AG09319 (cell line): Measurements from ENCODE around the gene IFI6.
"Not testable (repeated sequence)": the region's sequence is repeated elsewhere in the genome, so short reads cannot be mapped to it uniquely, and the experiment has no call there.

Experiments used
- DNase-seq: peaks from one replicate; pipeline ENCODE4 v3.0.0-alpha.2; 2010; ENCODE audit warnings: low read depth; ENCODE audit errors: extremely low read depth
- CTCF ChIP-seq: IDR thresholded peaks from 2 replicates; pipeline ENCODE4 v1.5.1; 2011; ENCODE audit warnings: low read depth, mild to moderate bottlenecking, inconsistent platforms, low read length, moderate library complexity

IFI6 gene

GRCh38 chr1:27705545-27705944 is 33.6 kb upstream of the IFI6 start:
- no peak for TF ChIP-seq CTCF
- no peak for DNase-seq

GRCh38 chr1:27704958-27705357 is 33.0 kb upstream of the IFI6 start:
- no peak for DNase-seq
- TF ChIP-seq CTCF, result no peak

GRCh38 chr1:27696835-27697234 is 24.8 kb upstream of the IFI6 start:
- DNase-seq, result not testable (repeated sequence)

DNA sequence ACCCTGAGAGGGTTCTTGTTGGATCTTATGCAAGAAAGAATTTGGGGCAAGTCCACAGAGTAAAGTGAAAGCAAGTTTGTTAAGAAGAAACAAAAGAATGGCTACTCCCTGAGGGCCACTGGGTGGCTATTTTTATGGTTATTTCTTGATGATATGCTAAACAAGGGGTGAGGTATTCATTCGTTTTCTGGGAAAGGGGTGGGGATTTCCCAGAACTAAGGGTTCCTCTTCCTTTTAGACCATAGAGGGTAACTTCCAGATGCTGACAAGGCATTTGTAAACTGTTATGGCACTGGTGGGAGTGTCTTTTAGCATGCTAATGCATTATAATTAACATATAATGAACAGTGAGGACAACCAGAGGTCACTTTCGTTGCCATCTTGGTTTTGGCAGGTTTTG is 18.2 kb upstream of the IFI6 start:
- no peak for TF ChIP-seq CTCF
- no peak for DNase-seq

DNA sequence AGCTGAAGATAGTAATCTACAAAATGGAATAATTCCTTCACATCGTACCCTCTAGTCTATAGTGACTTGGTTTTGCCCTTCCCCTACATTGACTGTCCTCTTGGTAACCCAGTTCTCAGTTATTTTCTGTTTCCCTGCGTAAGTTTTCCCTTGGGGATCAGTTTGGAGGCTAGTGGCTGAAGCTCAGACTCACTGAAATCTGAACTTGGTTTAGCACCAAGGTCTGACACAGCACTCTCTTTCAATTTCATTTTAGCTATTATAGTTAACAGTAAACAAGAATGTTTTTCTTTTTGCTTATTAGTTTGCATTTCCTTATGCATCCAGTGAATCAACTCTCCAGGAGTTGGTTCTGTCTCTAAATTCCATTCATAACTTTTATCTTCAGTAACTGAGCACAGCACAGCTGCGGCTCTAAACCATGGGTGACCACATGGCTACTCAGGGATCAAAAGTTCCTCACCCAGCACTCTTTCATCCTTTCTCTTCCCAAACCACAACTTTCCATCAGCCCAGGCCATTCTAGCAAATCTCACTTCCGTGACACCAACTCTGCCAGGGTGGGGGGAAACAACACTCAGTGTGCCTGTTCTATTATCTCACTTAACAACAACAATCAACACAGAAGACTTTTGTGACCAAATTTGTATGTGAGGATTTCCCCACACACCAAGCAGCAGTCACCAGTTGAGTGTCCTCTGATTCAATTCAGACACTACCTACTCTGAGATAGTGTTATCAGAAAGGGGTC is 17.6 kb upstream of the IFI6 start:
- TF ChIP-seq CTCF, result no peak
- DNase-seq, result no peak

DNA sequence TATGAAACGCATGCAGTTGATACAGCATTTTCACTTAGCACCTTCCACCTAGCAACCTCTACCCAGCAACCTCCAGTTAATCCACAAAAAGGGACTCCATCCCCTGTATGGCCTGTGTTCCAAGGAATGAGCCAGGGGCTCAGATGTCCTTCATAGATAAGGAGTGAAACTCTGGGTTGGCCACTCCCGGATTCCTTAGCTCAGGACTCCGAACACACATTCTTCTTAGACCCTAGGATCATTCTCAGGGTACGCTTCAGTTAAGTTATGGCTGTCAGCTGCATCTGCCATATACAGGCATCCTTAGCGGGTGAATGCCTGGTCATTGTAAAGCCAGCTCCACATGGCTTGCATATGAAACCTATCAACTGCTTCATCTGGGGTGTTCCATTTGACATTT is 15.9 kb upstream of the IFI6 start:
- DNase-seq, result no peak
- TF ChIP-seq CTCF, result no peak

DNA sequence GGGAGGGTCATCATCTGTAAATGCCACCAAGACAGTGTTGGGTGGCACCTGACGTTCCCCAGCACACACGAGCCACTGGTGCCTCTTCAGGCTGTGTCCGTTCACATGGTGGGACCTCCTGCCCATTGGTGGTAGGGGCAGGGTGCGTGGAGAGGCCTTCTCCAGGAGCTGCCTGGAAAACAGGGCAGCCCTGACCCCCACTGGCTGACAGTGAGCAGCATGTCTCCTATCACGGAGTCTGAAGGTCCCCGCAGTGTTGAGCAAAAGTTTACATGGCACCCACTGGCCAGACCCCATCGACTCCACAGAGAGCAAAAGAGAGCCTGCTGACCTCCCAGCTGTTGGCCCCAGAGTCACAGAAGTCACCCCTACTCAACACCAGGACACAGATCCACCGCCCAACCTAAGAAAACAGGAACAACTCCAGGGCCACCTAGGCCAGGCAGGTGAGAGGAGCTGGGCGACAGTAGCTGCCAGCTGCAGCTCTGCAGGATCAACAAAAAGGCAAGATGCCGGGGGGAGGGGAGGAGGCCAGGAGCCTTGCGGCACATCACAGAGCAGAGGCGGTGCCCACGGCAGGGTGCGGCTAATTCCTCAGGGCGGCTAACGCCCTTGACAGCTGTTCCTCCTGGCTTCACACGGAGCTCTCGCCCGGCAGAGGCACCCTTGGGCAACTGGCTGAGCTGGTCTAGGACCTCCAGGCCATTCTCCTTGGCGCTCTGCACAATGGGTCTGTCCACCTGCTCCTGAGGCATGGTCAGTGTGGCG is 14.4 kb upstream of the IFI6 start:
- no peak for DNase-seq
- no peak for TF ChIP-seq CTCF
